Progenitor cell of endocrine pancreas (in vitro differentiated cells): ENCODE measurements around the gene HDHD3. TPM values are rescaled to one million over a fixed set of nuclear protein-coding genes. Genes with fewer than 3 reads are reported as not detected.
"Not testable (repeated sequence)": the region's sequence is repeated elsewhere in the genome, so short reads cannot be mapped to it uniquely, and the experiment has no call there.

Source experiments
- DNase-seq: peaks from one replicate; pipeline ENCODE4 v3.0.0; 2021; ENCODE audit warnings: low spot score; ENCODE audit not compliant: unreplicated experiment
- H3K27ac Mint-ChIP-seq: 2 replicates; pipeline ENCODE4 v1.8.0; 2021; ENCODE audit warnings: mild to moderate bottlenecking, moderate library complexity, mixed read lengths
- H3K27me3 Mint-ChIP-seq: 2 replicates; pipeline ENCODE4 v1.8.0; 2021; ENCODE audit warnings: mixed read lengths
- H3K36me3 Mint-ChIP-seq: 2 replicates; pipeline ENCODE4 v1.8.0; 2022; ENCODE audit warnings: mixed read lengths; ENCODE audit not compliant: insufficient read depth
- H3K4me1 Mint-ChIP-seq: 2 replicates; pipeline ENCODE4 v1.8.0; 2021; ENCODE audit warnings: low read depth, mixed read lengths
- H3K4me3 Mint-ChIP-seq: 2 replicates; pipeline ENCODE4 v1.8.0; 2021; ENCODE audit warnings: low read depth, mild to moderate bottlenecking, moderate library complexity, mixed read lengths
- H3K9me3 Mint-ChIP-seq: 2 replicates; pipeline ENCODE4 v1.8.0; 2021; ENCODE audit warnings: low read depth, mixed read lengths
- total RNA-seq: library from RNA; stranded (reverse); gene quantifications from 2 replicates; pipeline ENCODE4 v1.2.1, GENCODE V29; 2021
- TF ChIP-seq, protein P1 (sequence below): fragments of 200-600 bp; sonication (generic); IDR thresholded peaks from one replicate; pipeline ENCODE4 v1.5.0; 2021; ENCODE audit warnings: antibody characterized with exemption, mild to moderate bottlenecking; ENCODE audit not compliant: unreplicated experiment

HDHD3 gene
- total RNA-seq, 1 donor from 2014 or later, result 83.9 TPM

DNA sequence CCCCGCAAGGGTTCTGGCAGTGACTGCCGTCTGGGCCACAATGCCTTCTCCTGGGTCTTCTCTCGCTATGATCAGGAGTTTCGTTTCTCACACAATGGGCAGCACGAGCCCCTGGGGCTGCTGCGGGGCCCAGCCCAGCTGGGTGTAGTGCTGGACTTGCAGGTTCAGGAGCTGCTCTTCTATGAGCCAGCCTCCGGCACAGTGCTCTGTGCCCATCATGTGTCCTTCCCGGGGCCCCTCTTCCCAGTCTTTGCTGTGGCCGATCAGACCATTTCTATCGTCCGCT is 7.0 kb downstream of the HDHD3 start:
- Mint-ChIP-seq H3K9me3 (no peaks in the 10 kb centered on the region), H3K36me3 (peaks cover 13% of the 10 kb centered on the region), H3K27me3 (no peaks in the 10 kb centered on the region), H3K4me1 (peaks cover 8% of the 10 kb centered on the region), H3K4me3 (no peak overlapping the region), H3K27ac (peak overlapping the region; percentile 73)
- no peak for DNase-seq
- TF ChIP-seq, protein P1, sequence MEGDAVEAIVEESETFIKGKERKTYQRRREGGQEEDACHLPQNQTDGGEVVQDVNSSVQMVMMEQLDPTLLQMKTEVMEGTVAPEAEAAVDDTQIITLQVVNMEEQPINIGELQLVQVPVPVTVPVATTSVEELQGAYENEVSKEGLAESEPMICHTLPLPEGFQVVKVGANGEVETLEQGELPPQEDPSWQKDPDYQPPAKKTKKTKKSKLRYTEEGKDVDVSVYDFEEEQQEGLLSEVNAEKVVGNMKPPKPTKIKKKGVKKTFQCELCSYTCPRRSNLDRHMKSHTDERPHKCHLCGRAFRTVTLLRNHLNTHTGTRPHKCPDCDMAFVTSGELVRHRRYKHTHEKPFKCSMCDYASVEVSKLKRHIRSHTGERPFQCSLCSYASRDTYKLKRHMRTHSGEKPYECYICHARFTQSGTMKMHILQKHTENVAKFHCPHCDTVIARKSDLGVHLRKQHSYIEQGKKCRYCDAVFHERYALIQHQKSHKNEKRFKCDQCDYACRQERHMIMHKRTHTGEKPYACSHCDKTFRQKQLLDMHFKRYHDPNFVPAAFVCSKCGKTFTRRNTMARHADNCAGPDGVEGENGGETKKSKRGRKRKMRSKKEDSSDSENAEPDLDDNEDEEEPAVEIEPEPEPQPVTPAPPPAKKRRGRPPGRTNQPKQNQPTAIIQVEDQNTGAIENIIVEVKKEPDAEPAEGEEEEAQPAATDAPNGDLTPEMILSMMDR, result no peak

DNA sequence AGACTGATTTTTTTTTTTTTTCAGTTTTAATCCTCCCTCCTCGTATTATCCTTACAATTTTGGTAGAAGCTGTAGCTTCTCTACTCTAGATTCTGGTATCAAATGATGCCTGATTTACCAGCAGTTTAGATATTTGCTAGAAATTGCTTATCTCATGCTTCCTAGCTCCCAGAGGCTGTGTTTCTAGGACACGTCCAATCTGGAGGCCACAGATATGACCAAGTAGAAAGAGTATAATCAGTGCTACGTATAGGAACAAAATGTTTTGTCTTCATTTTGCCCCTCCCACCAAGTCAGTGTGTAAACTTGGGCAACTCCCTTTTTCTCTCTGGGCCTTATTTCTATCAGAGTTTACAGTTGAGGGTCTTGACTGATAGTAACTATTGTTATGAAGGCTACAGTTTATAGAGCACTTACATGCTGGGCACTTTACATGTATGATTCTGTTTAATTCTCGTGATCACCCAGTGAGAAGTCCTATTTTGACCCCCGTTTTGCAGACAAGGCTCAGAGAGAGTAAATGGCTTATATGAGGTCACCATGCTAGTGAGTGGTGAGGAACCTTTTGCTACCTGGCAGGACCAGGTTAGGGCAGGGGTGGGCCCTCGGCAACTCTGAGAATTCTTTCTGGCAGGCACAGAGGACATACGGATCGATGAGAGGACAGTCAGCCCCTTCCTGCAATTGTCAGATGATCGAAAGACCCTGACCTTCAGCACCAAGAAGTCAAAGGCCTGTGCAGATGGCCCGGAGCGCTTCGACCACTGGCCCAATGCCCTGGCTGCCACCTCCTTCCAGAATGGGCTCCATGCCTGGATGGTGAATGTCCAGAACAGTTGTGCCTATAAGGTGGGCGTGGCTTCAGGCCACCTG is 7.6 kb downstream of the HDHD3 start:
- Mint-ChIP-seq H3K27me3 (no peaks in the 10 kb centered on the region), H3K36me3 (peaks cover 10% of the 10 kb centered on the region), H3K4me1 (peaks cover 6% of the 10 kb centered on the region), H3K9me3 (no peaks in the 10 kb centered on the region), H3K27ac (no peak overlapping the region), H3K4me3 (no peak overlapping the region)
- DNase-seq, result no peak
- TF ChIP-seq, protein P1, result no peak

DNA sequence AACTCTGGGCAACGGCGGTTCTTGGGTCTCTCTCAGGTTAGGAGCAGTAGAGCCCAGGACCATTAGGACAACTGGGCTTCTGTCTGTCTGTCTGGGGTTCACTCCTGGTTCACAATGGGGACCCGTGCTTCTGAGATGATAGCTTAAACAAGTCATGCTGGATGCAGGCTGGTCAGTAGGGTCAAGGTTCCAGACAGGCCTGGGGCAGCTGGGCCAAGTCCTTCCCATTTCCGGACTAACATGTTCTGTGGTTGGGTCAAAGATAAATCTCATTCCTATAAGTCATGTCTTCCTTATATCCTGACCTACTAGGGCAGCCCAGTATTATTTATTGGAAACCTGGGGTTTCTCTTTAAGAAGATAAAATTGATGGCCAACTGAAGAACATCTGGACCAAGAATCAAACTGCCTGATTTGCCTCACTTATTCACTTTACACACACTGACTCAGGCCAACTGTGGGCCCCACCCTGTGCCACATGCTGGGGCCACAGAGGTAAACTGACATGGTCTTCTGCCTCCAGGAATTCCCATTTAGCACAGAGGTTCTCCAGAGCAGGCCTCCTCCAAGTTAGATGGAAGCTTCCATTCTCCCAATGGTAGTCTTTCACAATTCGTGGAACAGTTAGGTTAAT is 8.3 kb downstream of the HDHD3 start:
- peak overlapping the region; percentile 38 for H3K27ac Mint-ChIP-seq
- TF ChIP-seq, protein P1, result no peak
- peaks cover 11% of the 10 kb centered on the region for H3K36me3 Mint-ChIP-seq
- H3K4me3 Mint-ChIP-seq, result no peak overlapping the region
- no peaks in the 10 kb centered on the region for H3K27me3 Mint-ChIP-seq
- peaks cover 6% of the 10 kb centered on the region for H3K4me1 Mint-ChIP-seq
- DNase-seq, result no peak
- no peaks in the 10 kb centered on the region for H3K9me3 Mint-ChIP-seq

GRCh38 chr9:113365652-113366051 is 11.1 kb downstream of the HDHD3 start:
- H3K36me3 Mint-ChIP-seq, H3K27ac Mint-ChIP-seq, H3K4me1 Mint-ChIP-seq, DNase-seq, H3K9me3 Mint-ChIP-seq, H3K4me3 Mint-ChIP-seq, H3K27me3 Mint-ChIP-seq: not testable (repeated sequence)

DNA sequence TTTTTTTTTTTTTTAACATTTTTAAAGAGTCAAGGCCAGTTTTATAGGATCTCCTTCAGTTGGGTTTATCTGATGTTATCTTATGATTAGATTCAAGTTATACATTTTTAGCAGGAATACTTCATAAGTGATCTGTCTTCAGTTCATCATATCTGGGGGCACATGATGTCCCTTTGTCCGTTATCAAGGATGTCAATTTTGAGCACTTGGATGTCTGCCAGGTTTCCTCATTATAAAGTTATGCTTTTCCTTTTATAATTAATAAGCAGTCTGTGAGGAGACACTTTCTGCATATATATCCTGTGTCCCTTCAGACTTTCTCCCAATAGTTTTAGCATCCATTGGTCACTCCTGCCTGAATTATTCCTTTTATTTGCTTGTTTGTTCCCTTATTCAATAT is 11.8 kb downstream of the HDHD3 start:
- H3K27ac Mint-ChIP-seq, result no peak overlapping the region
- TF ChIP-seq, protein P1, result no peak
- H3K4me3 Mint-ChIP-seq, result no peak overlapping the region
- H3K4me1 Mint-ChIP-seq, result no peaks in the 10 kb centered on the region
- peaks cover 8% of the 10 kb centered on the region for H3K36me3 Mint-ChIP-seq
- H3K27me3 Mint-ChIP-seq, result no peaks in the 10 kb centered on the region
- H3K9me3 Mint-ChIP-seq, result no peaks in the 10 kb centered on the region
- no peak for DNase-seq

DNA sequence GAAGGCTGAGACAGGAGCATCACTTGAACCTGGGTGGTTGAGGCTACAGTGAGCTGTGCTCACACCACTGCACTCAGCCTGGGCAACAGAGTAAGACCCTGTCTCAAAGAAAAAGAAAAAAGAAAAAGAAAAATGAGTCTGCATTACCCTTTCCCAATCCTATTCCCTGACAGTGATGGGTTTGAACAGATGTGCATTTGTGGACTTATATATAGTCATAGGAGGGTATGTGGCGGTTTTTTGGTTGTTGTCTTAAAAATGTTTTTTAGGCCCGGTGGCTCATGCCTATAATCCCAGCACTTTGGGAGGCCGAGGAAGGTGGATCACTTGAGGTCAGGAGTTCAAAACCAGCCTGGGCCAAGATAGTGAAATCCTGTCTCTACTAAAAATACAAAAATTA is 13.4 kb downstream of the HDHD3 start:
- Mint-ChIP-seq H3K9me3 (no peaks in the 10 kb centered on the region), H3K36me3 (peaks cover 8% of the 10 kb centered on the region), H3K4me1 (no peaks in the 10 kb centered on the region), H3K27ac (no peak overlapping the region), H3K4me3 (no peak overlapping the region), H3K27me3 (no peaks in the 10 kb centered on the region)
- TF ChIP-seq, protein P1, result no peak
- DNase-seq, result no peak
